Measurements from ENCODE around the gene UMOD.

The UMOD gene

GRCh38 chr16:20352615-20353014 lies at the start of gene UMOD:
Gene UMOD (minus strand): TSS chr16:20352715. CDS start chr16:20350737, 1,978 bp downstream.
- no peak for DNase-seq (ENCODE audit: low read depth, low spot score)

DNA sequence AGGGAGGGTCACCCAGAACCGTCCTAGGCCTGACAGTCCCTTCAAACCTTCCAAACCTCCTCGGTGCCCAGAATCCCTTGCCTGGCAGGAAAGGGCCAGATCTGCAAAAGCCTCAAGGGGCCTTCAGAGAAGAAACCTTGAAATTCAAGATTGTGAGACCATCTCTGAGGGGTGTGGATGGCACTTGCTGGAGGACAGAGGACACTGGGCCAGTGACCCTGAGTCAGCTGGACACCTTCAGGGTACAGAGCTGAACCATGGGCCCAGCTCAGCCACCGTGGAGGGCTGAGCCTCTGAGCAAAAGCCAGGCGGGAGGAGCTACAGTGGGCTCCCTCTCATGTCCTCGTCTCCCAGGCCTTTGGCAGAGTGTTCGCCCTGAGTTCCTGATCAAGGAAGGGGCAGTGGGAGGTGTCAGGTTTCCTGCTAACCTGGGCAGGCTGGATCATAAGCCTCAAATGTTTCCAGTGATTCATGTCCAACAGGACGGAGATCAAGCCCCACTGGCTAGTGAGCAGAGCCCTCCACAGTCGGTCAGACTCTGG lies 49.0 kb upstream of the UMOD start:
- DNase-seq (ENCODE audit: low read depth, low spot score) = no peak

DNA sequence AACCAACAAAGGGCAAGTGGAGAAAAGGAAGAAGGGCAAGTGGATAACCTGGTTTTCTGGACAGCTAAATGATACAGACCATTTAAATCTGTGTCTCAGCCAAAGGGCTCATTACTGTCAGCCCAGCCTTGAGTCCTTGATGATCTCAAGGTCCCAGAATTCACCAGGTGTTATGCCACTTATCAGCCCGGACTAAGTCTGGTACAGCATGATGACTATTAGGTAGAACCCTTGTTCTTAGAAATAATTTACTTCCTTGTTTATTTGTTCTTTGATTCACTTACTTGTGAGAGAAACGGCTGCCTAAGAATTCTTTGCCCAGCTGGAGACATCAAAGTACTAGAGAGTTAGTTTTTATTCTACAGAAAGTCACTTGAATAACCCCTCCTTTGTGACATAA lies 48.6 kb upstream of the UMOD start:
- no peak for DNase-seq (ENCODE audit: low read depth, low spot score)

DNA sequence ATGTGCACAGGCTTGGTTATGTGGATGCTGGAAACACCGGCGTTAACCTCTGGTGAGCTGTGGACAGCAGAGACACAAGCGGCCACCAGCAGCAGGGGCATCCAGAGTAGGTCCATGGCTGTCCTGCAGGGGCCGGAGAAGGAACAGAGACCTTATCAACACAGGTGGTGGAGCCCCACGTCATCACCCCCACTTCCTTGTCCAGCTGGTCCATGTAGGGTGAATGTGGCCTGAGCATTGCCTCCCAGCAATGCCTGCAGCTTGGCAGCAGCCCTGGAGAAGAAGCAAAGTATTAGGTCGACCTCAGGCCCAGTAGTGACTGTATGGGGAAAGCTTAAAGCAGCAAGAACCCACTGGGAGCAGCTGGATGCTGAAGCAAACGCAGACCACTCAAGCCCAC lies 46.7 kb upstream of the UMOD start:
- no peak for DNase-seq (ENCODE audit: low read depth, low spot score)

GRCh38 chr16:20398603-20399002 lies 46.1 kb upstream of the UMOD start:
- DNase-seq (ENCODE audit: low read depth, low spot score) = no peak

- no peak for DNase-seq (ENCODE audit: low read depth, low spot score)
Observed at GRCh38 chr16:20397468-20398074, 45.1 kb upstream of the UMOD start.

DNA sequence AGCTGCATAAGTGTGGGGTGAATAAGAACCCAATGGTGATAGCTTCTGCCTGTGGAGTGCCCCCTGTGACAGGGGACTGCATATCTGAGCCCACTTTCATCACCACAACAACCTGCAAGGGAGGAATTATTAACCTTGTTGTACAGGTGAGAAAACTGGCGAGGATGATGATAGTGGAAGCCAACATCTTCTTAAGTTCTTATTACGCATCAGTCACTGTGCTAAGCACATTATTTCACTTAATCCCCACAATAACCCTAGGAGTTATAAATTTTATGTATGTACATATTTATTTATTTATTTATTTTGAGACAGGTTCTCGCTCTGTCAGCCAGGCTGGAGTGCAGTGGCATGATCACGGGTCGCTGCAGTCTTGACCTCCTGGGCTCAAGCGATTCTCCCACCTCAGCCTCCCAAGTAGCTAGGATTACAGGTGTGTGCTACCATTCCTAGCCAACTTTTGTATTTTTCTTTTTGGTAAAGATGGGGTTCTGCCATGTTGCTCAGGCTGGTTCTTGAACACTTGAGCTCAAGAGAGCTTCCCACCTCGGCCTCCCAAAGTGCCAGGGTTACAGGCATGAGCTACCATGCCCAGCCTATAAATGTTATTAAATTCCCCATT lies 44.4 kb upstream of the UMOD start:
- DNase-seq (ENCODE audit: low read depth, low spot score) = no peak

DNA sequence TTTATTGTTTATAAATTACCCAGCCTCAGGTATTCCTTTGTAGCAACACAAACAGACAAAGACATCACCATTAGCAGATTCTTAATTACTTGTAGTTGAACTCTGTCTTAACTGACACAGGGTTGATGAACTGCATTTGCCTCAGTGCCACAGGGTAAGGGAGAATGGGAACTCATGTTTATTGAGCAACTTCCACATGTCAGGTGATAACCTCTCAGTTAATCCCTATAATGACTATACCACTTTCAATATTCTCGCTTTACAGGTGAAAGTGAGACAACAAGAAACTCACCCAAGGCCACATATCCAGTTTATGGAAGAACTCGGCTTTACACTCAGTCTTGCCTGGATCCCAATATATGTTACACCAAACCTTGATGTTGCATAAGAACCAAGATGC lies 43.4 kb upstream of the UMOD start:
- no peak for DNase-seq (ENCODE audit: low read depth, low spot score)

DNA sequence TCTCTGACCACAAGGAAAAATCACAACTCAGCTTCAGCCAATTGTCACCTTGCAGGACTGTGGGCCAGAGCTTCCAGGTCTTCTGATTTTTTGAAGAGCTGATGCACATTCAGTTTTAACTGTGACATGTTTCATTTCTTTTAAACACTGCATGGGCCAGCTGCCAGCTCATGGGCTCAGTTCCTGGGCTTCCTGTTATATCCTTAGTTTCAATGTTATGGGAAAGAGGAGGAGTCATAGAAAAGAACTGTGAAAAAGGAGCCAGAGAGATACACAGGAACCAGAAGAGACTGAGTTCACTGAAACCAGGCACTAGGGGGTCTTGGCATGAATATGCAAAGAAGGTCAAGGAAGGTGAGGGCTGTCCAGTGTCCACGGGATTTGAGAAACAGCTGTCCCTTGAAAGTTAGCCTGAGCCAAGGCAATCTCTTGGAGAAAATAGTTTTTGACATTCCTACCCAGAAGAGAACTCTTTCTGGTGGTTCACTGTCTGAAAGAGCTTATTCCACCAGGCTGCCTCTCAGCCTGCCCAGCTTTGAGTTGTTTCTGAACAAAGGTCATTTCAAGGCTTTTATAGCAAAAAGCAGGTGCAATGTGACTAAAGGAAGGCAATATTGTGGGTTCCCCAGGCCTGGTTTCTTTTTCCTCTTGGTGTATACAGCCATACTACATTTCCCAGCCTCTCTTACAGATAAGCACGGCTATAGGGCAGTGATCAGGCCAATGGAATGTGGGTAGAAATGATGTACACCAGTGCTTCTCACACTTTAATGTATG lies 41.5 kb upstream of the UMOD start:
- DNase-seq (ENCODE audit: low read depth, low spot score) = no peak

- no peak for DNase-seq (ENCODE audit: low read depth, low spot score)
Observed at GRCh38 chr16:20391045-20391444, 38.5 kb upstream of the UMOD start.

- no peak for DNase-seq (ENCODE audit: low read depth, low spot score)
Observed at GRCh38 chr16:20388854-20389253, 36.3 kb upstream of the UMOD start.

DNA sequence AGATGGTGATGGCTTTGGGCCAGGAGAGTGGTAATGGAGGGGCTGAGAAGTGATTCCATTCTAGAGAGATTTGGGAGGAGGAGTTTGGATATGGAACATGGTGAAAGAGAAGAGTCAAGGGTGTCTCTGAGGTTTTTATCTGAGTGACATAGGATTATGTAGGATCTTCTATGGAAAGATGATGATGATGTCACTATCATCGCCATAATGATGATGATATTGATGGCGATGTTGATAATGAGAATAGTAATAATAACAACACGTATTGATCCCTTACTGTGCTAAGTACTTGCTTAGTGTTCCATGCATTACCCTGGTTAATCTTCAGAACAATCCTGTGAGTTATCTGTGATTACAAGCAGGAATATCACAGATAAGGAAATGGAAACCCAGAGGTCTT lies 35.5 kb upstream of the UMOD start:
- DNase-seq (ENCODE audit: low read depth, low spot score) = no peak

DNA sequence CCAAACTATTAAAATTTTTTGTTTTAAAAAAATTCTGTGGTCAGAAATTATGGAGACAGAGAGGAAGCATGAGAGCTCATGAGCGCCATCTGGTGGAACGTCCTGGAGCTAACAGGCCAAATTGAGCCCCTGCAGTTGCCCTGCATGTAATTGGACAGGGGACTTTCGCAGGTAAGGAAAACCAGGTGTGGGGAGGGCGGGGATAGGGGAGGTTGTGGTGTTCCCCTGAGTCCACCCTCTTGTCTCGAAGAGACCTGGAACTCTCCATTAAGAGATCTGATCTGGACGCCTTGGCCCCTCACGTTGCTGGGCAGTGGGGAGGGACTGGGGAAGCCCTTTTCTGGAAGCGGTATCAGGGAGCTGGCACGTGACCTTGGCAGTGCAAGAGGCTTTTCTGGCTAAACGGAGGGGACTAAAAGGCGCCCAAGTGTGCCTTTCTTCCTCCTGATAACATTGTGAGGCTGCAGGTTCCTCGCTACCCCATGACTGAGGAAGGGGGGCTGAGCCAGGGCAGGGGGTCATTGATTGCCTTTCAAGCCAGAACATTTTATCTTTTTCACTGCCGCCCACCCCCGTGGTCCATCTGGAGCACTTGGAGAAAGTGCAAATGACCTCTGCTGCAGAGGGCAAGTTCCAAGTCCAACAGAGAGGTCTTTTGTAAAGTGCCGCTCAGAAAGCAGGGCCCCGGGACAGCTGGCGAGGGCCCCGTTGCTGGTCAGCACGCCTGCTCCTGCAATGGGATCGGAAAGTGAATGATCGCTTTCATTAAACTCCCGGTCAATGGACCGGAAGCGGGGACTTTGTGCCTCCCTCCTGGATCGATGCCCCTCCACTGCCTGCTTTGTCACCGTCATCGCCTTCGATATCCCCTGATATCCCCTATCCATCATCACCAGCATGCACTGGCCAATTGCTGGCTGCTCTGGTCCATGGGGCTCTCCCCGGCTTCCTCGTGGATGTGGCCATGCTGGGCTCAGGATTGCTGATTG lies 33.6 kb upstream of the UMOD start:
- DNase-seq (ENCODE audit: low read depth, low spot score) = no peak

GRCh38 chr16:20383106-20384029 lies 30.9 kb upstream of the UMOD start:
- DNase-seq (ENCODE audit: low read depth, low spot score) = no peak

GRCh38 chr16:20382202-20382948 lies 29.9 kb upstream of the UMOD start:
- DNase-seq (ENCODE audit: low read depth, low spot score) = no peak

DNA sequence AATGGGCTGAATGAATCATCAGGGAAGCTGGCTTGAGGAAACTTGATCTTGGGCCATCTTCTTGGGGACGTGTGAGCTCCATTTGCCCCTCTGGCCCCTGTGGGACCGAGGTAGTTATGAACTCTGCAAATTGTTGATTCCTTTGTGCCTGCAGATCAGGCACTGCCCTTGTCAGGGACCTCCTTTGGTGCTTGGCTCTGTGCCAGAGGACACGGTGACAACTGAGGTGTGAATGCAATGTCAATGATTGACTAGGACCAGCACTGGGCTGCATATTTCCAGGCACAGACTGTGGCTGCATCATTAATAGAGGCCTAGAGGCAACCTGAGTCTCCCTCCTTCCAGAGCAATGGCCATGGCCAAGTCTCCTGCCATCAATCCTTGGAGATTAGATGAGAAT lies 28.3 kb upstream of the UMOD start:
- DNase-seq (ENCODE audit: low read depth, low spot score) = no peak

GRCh38 chr16:20377181-20377580 lies 24.7 kb upstream of the UMOD start:
- no peak for DNase-seq (ENCODE audit: low read depth, low spot score)

GRCh38 chr16:20372701-20373100 lies 20.2 kb upstream of the UMOD start:
- DNase-seq (ENCODE audit: low read depth, low spot score) = no peak

DNA sequence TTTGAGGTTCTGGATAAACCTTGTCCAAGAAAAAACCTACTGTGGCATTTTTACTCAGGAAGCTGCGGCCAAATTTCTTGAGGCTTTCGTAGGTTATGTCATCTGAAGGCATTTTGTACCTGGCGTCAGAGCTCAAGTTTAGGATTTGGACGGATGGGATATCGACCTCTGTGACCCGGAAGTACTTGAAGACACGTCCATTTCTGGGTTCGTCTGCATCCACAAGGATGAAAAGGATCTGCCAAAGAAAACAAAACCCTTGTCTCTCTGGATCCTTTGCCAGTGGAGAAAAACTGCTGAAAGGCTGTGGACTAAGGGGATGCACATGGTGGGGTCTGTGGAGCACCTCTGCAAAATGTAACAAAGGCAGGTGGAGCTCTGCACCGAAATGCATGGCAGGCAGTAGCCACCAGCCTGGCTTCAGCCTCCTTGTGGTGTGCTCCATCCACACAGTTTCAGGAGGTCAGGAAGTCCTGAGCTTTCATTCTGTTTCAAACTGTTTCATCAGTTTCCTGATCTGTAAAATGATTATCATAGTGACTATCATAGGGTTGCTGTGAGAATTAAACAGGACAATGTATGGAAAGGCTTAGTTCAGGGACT lies 17.0 kb upstream of the UMOD start:
- no peak for DNase-seq (ENCODE audit: low read depth, low spot score)

Data from brain pericyte (primary cell).